ENCODE results near the gene THUMPD1. TPM values are rescaled to one million over a fixed set of nuclear protein-coding genes. Genes with fewer than 3 reads are reported as not detected.

The THUMPD1 gene
- total and polyA plus RNA-seq, 2 of the 8 experiments (the other 6 are each of a cell fraction or from before 2014, with no cell fraction given) = 31.6 to 49.4 TPM

DNA sequence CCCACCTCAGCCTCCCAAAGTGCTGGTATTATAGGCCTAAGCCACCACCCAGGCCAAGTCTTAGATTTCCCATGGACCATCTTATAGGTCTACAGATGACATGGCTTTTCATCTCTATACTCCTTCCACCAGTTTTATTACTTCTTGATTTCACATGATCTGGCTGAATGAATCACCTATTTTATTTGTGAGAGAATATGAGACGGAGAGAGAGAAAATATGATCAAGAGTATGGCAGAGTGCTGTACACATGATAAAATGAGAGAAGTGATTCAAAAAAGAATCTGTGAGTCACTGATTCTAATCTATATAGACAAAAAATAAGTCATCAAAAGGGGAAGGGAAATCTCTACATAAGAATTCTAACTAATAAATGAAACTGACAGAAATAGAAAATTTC is 57.8 kb downstream of the THUMPD1 start (continued):
- TF ChIP-seq HDAC6 (IDR thresholded peaks at IDR 0.05; ENCODE audit: low read depth, low read length) (no peak), HDAC2 (IDR thresholded peaks at IDR 0.05; ENCODE audit: borderline replicate concordance in 1 of 2, low read depth in 2 of 2, low read length in 2 of 2) (no peak), NANOG (IDR thresholded peaks at IDR 0.05; ENCODE audit: insufficient read depth, low read depth, low read length, poor library complexity, severe bottlenecking) (no peak), TCF12 (IDR thresholded peaks at IDR 0.05; ENCODE audit: low read depth, low read length) (no peak)

Small RNAs within 50 kb of the gene (small RNA-seq; reads per million reads assigned to genes)
- gene RNU6-944P (ENCODE audit: insufficient read depth) = not detected

Other genes starting within 250 kb of the THUMPD1 start
- gene ACSM2B, start 165.5 kb downstream of the THUMPD1 start, total RNA-seq (2021; fragmentation: NEBNext Ultra II Directional; extraction: Animal tissue kit (Norgen Biotek cat#: 25700)) = not detected in 2 replicates
- gene ACSM2B, start 165.5 kb downstream of the THUMPD1 start, polyA plus RNA-seq (2011; rRNA removed) = not detected in 2 replicates
- not detected in 2 replicates for gene ACSM1, start 44.1 kb downstream of the THUMPD1 start, total RNA-seq (2021; fragmentation: NEBNext Ultra II Directional; extraction: Animal tissue kit (Norgen Biotek cat#: 25700))
- gene ACSM1, start 44.1 kb downstream of the THUMPD1 start, polyA plus RNA-seq (2011; rRNA removed) = 0.30 and 0.41 TPM in 2 replicates
- gene ACSM3, start 22.2 kb upstream of the THUMPD1 start, total RNA-seq (2021; fragmentation: NEBNext Ultra II Directional; extraction: Animal tissue kit (Norgen Biotek cat#: 25700)) = 3.3 and 6.2 TPM in 2 replicates
- 4.9 and 5.7 TPM in 2 replicates for gene ACSM3, start 22.2 kb upstream of the THUMPD1 start, polyA plus RNA-seq (2011; rRNA removed)
- 12.6 and 14.5 TPM in 2 replicates for gene ERI2, start 64.7 kb upstream of the THUMPD1 start, total RNA-seq (2021; fragmentation: NEBNext Ultra II Directional; extraction: Animal tissue kit (Norgen Biotek cat#: 25700))
- gene ERI2, start 64.7 kb upstream of the THUMPD1 start, polyA plus RNA-seq (2011; rRNA removed) = 5.4 and 11.0 TPM in 2 replicates
- 6.0 and 8.9 TPM in 2 replicates for gene REXO5, start 64.7 kb upstream of the THUMPD1 start, total RNA-seq (2021; fragmentation: NEBNext Ultra II Directional; extraction: Animal tissue kit (Norgen Biotek cat#: 25700))
- gene REXO5, start 64.7 kb upstream of the THUMPD1 start, polyA plus RNA-seq (2011; rRNA removed) = 2.2 and 2.4 TPM in 2 replicates
- 18.2 and 18.5 TPM in 2 replicates for gene DCUN1D3, start 158.5 kb upstream of the THUMPD1 start, total RNA-seq (2021; fragmentation: NEBNext Ultra II Directional; extraction: Animal tissue kit (Norgen Biotek cat#: 25700))
- 2.0 and 3.5 TPM in 2 replicates for gene DCUN1D3, start 158.5 kb upstream of the THUMPD1 start, polyA plus RNA-seq (2011; rRNA removed)
- gene LYRM1, start 159.0 kb upstream of the THUMPD1 start, total RNA-seq (2021; fragmentation: NEBNext Ultra II Directional; extraction: Animal tissue kit (Norgen Biotek cat#: 25700)) = 13.4 and 14.2 TPM in 2 replicates
- 8.1 and 11.6 TPM in 2 replicates for gene LYRM1, start 159.0 kb upstream of the THUMPD1 start, polyA plus RNA-seq (2011; rRNA removed)